ENCODE data around the gene APOBEC3A.

GRCh38 chr22:38911434-38911833, 46.0 kb upstream of the APOBEC3A start:
- TF ChIP-seq REST (IDR thresholded peaks at IDR 0.05; ENCODE audit: insufficient read depth in 1 of 2, low read depth in 2 of 2, low read length in 2 of 2) (no peak), POLR2AphosphoS5 (IDR thresholded peaks at IDR 0.05; ENCODE audit: low read depth, low read length) (no peak), TAF1 (IDR thresholded peaks at IDR 0.05; ENCODE audit: borderline replicate concordance, insufficient read depth, low read length) (no peak), FOXP2 (optimal IDR thresholded peaks at IDR 0.05; ENCODE audit: borderline replicate concordance, extremely low read depth, extremely low read length, insufficient read depth) (no peak)
